Stomach (tissue), 9 donors: Measurements from ENCODE around the gene PSMD1. TPM values are rescaled to one million over a fixed set of nuclear protein-coding genes. Genes with fewer than 3 reads are reported as not detected.

ENCODE experiments used
- DNase-seq, 2 donors: peaks; one replicate each; pipeline versions ENCODE4 v3.0.0 to v3.0.0-alpha.2; 2013 to 2019
- H3K27ac ChIP-seq, 5 donors: fragments of 200-600 bp in 4 of 5; sonication (generic) in 4 of 5; one replicate each; pipeline ENCODE4 v1.5.1; 2013 to 2019; ENCODE audit warnings: mild to moderate bottlenecking in 1 of 5, moderate library complexity in 1 of 5
- H3K27me3 ChIP-seq, 3 donors: fragments of 200-600 bp; sonication (generic); one replicate each; pipeline ENCODE4 v1.5.1; 2017 to 2019; ENCODE audit warnings: mixed run types in 1 of 3
- H3K36me3 ChIP-seq, 4 donors: fragments of 200-600 bp; sonication (generic); 1 replicate in 3 of 4; 2 replicates in 1 of 4; pipeline ENCODE4 v1.5.1; 2016 to 2019
- H3K4me1 ChIP-seq, 4 donors: fragments of 200-600 bp; sonication (generic); one replicate each; pipeline ENCODE4 v1.5.1; 2016 to 2019
- H3K4me3 ChIP-seq, 4 donors: fragments of 200-600 bp; sonication (generic) in 3 of 4; one replicate each; pipeline ENCODE4 v1.5.1; 2016 to 2019; ENCODE audit warnings: mild to moderate bottlenecking in 1 of 4
- H3K9me3 ChIP-seq, 4 donors: fragments of 200-600 bp; sonication (generic); one replicate each; pipeline ENCODE4 v1.5.1; 2016 to 2019
- EP300 ChIP-seq: sonication (generic); formaldehyde crosslinking; IDR thresholded peaks from one replicate; pipeline ENCODE4 v1.6.1; 2017; ENCODE audit warnings: antibody characterized with exemption
- POLR2A ChIP-seq, 4 donors: fragments of 450-650 bp; IDR thresholded peaks; one replicate each; pipeline ENCODE4 v1.6.1; 2016; ENCODE audit warnings: antibody characterized with exemption in 4 of 4, control low read depth in 2 of 4, mild to moderate bottlenecking in 1 of 4, moderate library complexity in 1 of 4
- POLR2AphosphoS5 ChIP-seq, 3 donors: sonication (generic); formaldehyde crosslinking; IDR thresholded peaks; one replicate each; pipeline ENCODE4 v1.6.1; 2016; ENCODE audit warnings: antibody characterized with exemption in 3 of 3
- WGBS, 5 donors: extraction: QIAGEN DNeasy Blood & Tissue Kit in 3 of 5; methylation state at CpG; one replicate each; pipeline versions ENCODE4 v1.1.5 to v1.1.7; 2013 to 2018; 5-methylcytosine and 5-hydroxymethylcytosine counted together
- intact Hi-C: fragments of 100-400 bp; cut with DNase I; formaldehyde crosslinking; loops from one replicate; pipeline ENCODE4 v1.15.1; 2023; ENCODE audit warnings: low total_unique reads
- polyA plus RNA-seq, 3 donors: library from polyadenylated mRNA; stranded (reverse); fragments of 200-250 nt; gene quantifications; one replicate each; pipeline ENCODE4 v1.2.3, GENCODE V29; 2013
- total RNA-seq, 5 donors: library from RNA; depleted of rRNA; stranded (reverse); fragments of >200 nt; gene quantifications; one replicate each; pipeline versions ENCODE4 v1.1.0 to v1.2.3, GENCODE V29; 2014 to 2016
- TF ChIP-seq, protein P1 (sequence below), 7 experiments: fragments of 450-650 bp in 4 of 7; fragments of 200-600 bp in 3 of 7; sonication (generic) in 3 of 7; IDR thresholded peaks; one replicate each; pipeline ENCODE4 v1.5.1; 2016 to 2019; ENCODE audit warnings: antibody characterized with exemption in 7 of 7, control low read depth in 2 of 7, mild to moderate bottlenecking in 1 of 7
- donor health status: healthy with polysubstance abuse.
- donor health status: Bipolar disorder and iron deficiency.
- donor health status: healthy.

PSMD1 gene
- total and polyA plus RNA-seq, 8 donors, result 31.9 to 96.4 (median 45.6) TPM

DNA sequence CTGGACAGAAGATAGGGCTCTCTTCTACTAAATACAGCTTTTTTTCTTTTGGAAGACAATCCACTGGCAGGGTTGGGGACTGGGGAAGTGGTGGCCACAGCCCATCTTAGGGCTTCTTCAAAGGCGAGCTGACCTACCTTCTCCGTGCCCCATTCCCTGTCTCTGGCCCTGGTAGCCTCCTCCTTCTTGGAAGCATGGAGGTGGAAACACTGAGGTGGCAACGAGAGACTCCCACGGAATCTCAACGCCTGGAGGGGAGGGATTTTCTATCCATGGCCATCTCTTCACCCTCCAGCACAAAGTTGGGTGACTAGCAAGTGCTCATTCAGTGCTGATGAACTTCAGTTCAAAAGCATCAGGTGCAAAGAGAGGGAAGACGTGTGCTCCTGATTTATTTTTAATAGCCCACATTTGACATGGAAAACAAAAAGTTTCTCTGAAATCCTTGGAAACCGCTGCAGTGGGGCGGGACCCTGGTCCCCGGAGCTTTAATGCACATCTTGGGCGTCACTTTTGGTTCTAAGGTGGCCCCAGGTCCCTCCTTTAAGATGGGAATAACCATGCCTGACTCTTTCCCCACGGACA lies 141.1 kb downstream of the PSMD1 start:
- no peak for DNase-seq
- peak overlapping the region in 4 of 5 donors; percentile 40 to 83 (median 76) for H3K27ac ChIP-seq
- intact Hi-C loops, result loop anchor here (10.0 kb wide), 1 partner anchor 93 kb away; no protein-coding TSS in a partner anchor
- WGBS, 5 donors, result 18 to 23% (median 21%) methylated on average over 11 of the region's 11 CpGs
- no peaks in the 10 kb centered on the region for H3K9me3 ChIP-seq
- no peaks in the 10 kb centered on the region for H3K27me3 ChIP-seq
- peak overlapping the region; percentile 72 to 86 (median 82) for H3K4me3 ChIP-seq
- peaks cover 10 to 45% (median 28%) of the 10 kb centered on the region in 4 donors for H3K4me1 ChIP-seq
- TF ChIP-seq EP300 (no peak), POLR2A (IDR thresholded peaks at IDR 0.05) (no peak), POLR2AphosphoS5 (IDR thresholded peaks at IDR 0.05) (no peak)
- TF ChIP-seq, protein P1, sequence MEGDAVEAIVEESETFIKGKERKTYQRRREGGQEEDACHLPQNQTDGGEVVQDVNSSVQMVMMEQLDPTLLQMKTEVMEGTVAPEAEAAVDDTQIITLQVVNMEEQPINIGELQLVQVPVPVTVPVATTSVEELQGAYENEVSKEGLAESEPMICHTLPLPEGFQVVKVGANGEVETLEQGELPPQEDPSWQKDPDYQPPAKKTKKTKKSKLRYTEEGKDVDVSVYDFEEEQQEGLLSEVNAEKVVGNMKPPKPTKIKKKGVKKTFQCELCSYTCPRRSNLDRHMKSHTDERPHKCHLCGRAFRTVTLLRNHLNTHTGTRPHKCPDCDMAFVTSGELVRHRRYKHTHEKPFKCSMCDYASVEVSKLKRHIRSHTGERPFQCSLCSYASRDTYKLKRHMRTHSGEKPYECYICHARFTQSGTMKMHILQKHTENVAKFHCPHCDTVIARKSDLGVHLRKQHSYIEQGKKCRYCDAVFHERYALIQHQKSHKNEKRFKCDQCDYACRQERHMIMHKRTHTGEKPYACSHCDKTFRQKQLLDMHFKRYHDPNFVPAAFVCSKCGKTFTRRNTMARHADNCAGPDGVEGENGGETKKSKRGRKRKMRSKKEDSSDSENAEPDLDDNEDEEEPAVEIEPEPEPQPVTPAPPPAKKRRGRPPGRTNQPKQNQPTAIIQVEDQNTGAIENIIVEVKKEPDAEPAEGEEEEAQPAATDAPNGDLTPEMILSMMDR (IDR thresholded peaks at IDR 0.05), result no peak
- H3K36me3 ChIP-seq, result no peaks in the 10 kb centered on the region

DNA sequence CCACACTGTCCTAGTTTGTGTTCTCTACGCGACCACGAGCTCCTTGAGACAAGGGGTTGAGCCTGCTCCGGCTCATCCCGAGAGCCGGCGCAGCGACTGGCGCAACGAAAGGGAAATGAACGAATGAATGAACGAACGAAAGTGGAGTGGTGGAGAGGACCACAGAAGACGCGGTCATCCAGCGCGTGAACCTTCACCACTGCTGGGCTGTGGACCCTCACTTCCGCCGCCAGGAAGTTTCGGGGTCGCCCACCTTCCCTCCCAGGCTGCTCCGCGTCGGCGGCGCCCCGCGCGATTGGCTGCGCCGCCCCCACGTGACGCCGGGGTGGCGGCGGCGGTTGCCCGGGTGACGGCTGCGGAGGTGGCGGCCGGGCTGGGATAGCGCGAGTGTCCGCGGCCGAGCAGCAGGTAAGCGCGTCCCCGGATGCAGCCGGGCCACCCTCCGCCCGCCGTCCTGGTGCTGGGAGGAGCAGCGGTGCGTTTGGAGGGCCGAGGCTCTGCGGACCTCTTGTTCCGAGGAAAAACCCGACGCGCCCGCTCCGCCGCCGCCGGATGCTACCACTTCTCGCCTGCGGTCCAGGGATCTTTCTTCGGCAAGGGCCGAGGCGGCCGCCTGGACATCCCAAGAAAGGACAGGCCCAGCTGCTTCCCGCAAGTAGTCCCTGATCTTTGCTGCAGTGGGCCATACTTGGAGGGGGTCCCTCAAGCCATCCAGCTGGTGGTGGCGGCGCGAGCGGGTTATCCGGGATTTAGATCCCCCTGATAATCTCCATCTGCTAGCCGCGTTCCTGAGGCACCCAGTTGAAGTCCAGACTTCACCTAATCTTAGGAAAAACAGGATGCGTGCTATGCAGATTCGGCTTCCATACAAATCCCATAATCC lies 141.9 kb downstream of the PSMD1 start, which contains the start of gene ARMC9:
ARMC9 (plus strand) TSS at position 341 of the 883 bp plus-strand sequence. CDS start 7,608 bp downstream, outside the sequence.
- DNase-seq, result peak; percentile 77 to 94
- 0 to 1% (median 1%) methylated on average over 34 to 83 of the region's 83 CpGs for WGBS, 5 donors
- H3K9me3 ChIP-seq, result no peaks in the 10 kb centered on the region
- peak within 1 kb of the TSS; percentile 33 to 83 (median 71) for H3K27ac ChIP-seq
- no peaks in the 10 kb centered on the region for H3K36me3 ChIP-seq
- intact Hi-C loops, result loop anchor here (10.0 kb wide), 1 partner anchor 94 kb away; no protein-coding TSS in a partner anchor
- H3K27me3 ChIP-seq, result no peaks in the 10 kb centered on the region
- peak within 1 kb of the TSS; percentile 72 to 86 (median 82) for H3K4me3 ChIP-seq
- TF ChIP-seq EP300, result no peak
- TF ChIP-seq POLR2AphosphoS5 (IDR thresholded peaks at IDR 0.05), result peak; percentile 3 to 49 (median 30)
- H3K4me1 ChIP-seq, result peaks cover 10 to 42% (median 28%) of the 10 kb centered on the region in 4 donors

DNA sequence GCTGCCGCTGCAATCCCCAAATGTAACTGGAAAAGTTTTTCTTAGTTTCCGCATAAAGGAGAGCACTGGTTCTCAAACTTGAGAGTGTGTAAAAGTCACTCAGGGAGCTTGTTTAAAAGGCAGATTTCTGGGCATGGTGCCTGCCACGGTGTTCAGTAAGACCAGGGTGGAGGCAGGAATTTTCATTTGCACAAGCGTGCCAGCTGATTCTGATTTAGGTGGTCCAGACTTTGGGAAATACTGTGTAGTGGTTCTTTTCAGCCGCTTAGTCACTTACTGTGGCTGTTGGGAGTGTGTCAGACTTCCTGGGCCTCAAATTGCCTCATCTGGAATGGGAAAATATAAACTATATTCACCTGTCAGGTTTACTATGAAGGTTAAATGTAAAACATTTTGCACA lies 142.6 kb downstream of the PSMD1 start:
- TF ChIP-seq POLR2AphosphoS5 (IDR thresholded peaks at IDR 0.05) (peak in 1 of 3 donors; percentile 40), POLR2A (IDR thresholded peaks at IDR 0.05) (no peak)
- intact Hi-C loops, result loop anchor here (10.0 kb wide), 1 partner anchor 94 kb away; no protein-coding TSS in a partner anchor
- WGBS, 5 donors, result 18 to 30% (median 24%) methylated on average over 5 of the region's 5 CpGs
- Histone ChIP-seq H3K4me1 (peaks cover 10 to 47% (median 28%) of the 10 kb centered on the region in 4 donors), H3K27me3 (no peaks in the 10 kb centered on the region), H3K9me3 (no peaks in the 10 kb centered on the region), H3K36me3 (no peaks in the 10 kb centered on the region), H3K27ac (peak overlapping the region in 4 of 5 donors; percentile 40 to 83 (median 76)), H3K4me3 (peak overlapping the region; percentile 72 to 86 (median 82))
- DNase-seq, result peak in 1 of 2 donors; percentile 32

DNA sequence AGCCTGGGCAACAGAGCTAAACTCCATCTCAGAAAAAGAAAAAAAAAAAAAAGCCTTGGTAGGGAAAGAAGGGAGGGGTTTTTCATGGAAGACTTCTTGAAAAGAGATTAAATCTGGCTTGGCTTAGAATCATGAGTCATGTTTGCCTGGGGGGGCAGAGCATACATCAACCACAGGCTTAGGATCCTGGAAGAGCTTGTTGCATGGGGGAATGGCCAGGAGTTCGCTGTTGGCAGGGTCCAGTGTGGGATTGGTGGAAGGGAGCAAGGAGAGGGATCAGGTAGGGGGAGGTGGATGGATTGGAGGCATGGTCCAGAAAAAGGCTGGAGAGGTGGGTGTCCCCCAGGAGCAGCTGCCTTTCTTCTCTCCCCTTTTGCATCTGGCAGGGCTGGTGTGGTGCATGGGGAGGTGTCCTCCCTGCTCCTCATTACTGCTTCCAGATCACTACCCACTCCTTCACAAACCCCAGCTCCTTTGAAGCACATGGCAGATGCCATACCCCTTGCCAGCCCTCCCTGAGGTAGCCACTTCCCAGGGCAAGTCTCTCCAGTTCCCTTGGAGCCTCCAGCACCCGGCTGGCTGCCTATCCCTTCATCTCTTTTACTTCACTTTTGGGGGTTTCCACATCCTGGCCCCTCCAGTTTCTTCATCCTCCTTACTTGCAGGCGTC lies 144.3 kb downstream of the PSMD1 start:
- Histone ChIP-seq H3K36me3 (peaks cover 0 to 7% (median 3%) of the 10 kb centered on the region in 4 donors), H3K27me3 (no peaks in the 10 kb centered on the region), H3K9me3 (no peaks in the 10 kb centered on the region), H3K27ac (peak overlapping the region in 2 of 5 donors; percentile 3 to 83), H3K4me1 (peaks cover 10 to 50% (median 28%) of the 10 kb centered on the region in 4 donors), H3K4me3 (peak overlapping the region in 2 of 4 donors; percentile 72 to 81)
- no peak for DNase-seq
- TF ChIP-seq EP300, result no peak
- TF ChIP-seq, protein P1 (IDR thresholded peaks at IDR 0.05), result no peak
- no peak for TF ChIP-seq POLR2A (IDR thresholded peaks at IDR 0.05)
- no peak for TF ChIP-seq POLR2AphosphoS5 (IDR thresholded peaks at IDR 0.05)
- intact Hi-C loops, result no loop called here
- 80 to 92% (median 83%) methylated on average over 3 of the region's 3 CpGs for WGBS, 5 donors

DNA sequence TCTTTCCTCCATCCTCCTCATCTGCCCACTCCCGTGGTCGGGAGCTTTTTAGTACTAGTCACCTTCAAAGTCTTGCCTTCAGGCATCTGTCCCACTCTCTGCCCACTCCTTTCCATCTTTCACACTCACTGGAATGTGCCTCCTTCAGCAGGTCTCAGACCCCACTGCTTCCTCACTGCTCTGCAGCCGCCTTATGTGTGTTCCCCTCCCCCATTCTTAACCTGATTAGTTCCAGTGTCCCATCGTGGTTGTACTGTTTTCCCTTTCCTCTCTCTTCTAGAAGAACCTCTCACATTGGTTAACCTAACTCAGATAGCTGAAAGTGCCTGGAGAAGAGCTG lies 144.8 kb downstream of the PSMD1 start:
- H3K4me3 ChIP-seq, result peak overlapping the region in 1 of 4 donors; percentile 81
- TF ChIP-seq, protein P1 (IDR thresholded peaks at IDR 0.05), result no peak
- TF ChIP-seq POLR2A (IDR thresholded peaks at IDR 0.05) (no peak), EP300 (no peak), POLR2AphosphoS5 (IDR thresholded peaks at IDR 0.05) (no peak)
- peaks cover 10 to 50% (median 28%) of the 10 kb centered on the region in 4 donors for H3K4me1 ChIP-seq
- no peaks in the 10 kb centered on the region for H3K27me3 ChIP-seq
- H3K9me3 ChIP-seq, result no peaks in the 10 kb centered on the region
- no peak for DNase-seq
- peaks cover 0 to 8% (median 4%) of the 10 kb centered on the region in 4 donors for H3K36me3 ChIP-seq
- intact Hi-C loops, result no loop called here
- peak overlapping the region in 1 of 5 donors; percentile 83 for H3K27ac ChIP-seq
- 69 to 85% (median 80%) methylated on average over 4 of the region's 4 CpGs for WGBS, 5 donors
